HG03097 (cell line): ENCODE data around the gene TMEM59L.

ENCODE experiments used
- ATAC-seq: cut with Tn5 transposase; IDR thresholded peaks from one replicate; pipeline ENCODE4 v1.9.1; 2021; ENCODE audit not compliant: unreplicated experiment, low FRiP score

TMEM59L gene

GRCh38 chr19:18655173-18655844, 42.6 kb downstream of the TMEM59L start:
- no peak for ATAC-seq

- no peak for ATAC-seq
These were observed 43.8 kb downstream of the TMEM59L start for GRCh38 chr19:18656337-18657086.

- no peak for ATAC-seq
These were observed 45.1 kb downstream of the TMEM59L start for GRCh38 chr19:18657590-18658365.

- ATAC-seq, result no peak
These were observed 45.7 kb downstream of the TMEM59L start for GRCh38 chr19:18658366-18658855.

GRCh38 chr19:18659281-18660050, 46.8 kb downstream of the TMEM59L start:
- ATAC-seq, result no peak

- ATAC-seq, result no peak
These were observed 47.6 kb downstream of the TMEM59L start for GRCh38 chr19:18660051-18660910.

- ATAC-seq, result no peak
These were observed 48.4 kb downstream of the TMEM59L start for GRCh38 chr19:18660939-18661670.

GRCh38 chr19:18662972-18663732, 50.5 kb downstream of the TMEM59L start:
- ATAC-seq, result no peak

- ATAC-seq, result no peak
These were observed 51.4 kb downstream of the TMEM59L start for GRCh38 chr19:18663940-18664530.

- ATAC-seq, result no peak
These were observed 53.1 kb downstream of the TMEM59L start for GRCh38 chr19:18665771-18666202.

GRCh38 chr19:18666317-18666716, 53.6 kb downstream of the TMEM59L start:
- no peak for ATAC-seq

- ATAC-seq, result no peak
These were observed 54.1 kb downstream of the TMEM59L start for GRCh38 chr19:18666784-18667183.

- ATAC-seq, result no peak
These were observed 55.0 kb downstream of the TMEM59L start for GRCh38 chr19:18667531-18668251.

GRCh38 chr19:18668252-18668631, 55.6 kb downstream of the TMEM59L start:
- ATAC-seq, result no peak

GRCh38 chr19:18668744-18669523, 56.3 kb downstream of the TMEM59L start:
- ATAC-seq, result no peak

- ATAC-seq, result no peak
These were observed 56.8 kb downstream of the TMEM59L start for GRCh38 chr19:18669524-18669817.

GRCh38 chr19:18669883-18670282, 57.2 kb downstream of the TMEM59L start:
- ATAC-seq, result no peak
